OCI-LY7 (cell line): Measurements from ENCODE around the gene RPS6KA2. TPM values are rescaled to one million over a fixed set of nuclear protein-coding genes. Genes with fewer than 3 reads are reported as not detected.

ENCODE experiments used
- BruUV-seq: library from RNA; stranded (reverse); fragments of 400-500 nt; replicated peaks from 2 replicates; lab custom pipeline; 2021; lab: Mats Ljungman, UMichigan
- CTCF ChIA-PET: fragments of 300-600 bp; sonication (Branson Sonifier 250); formaldehyde crosslinking; loops from one replicate; lab custom pipeline; 2022; ENCODE audit warnings: antibody characterized with exemption; ENCODE audit not compliant: unreplicated experiment; lab: Charles Lee
- POLR2A ChIA-PET: fragments of 300-600 bp; sonication (Branson Sonifier 250); formaldehyde crosslinking; loops from one replicate; lab custom pipeline; 2022; ENCODE audit warnings: antibody characterized with exemption; lab: Charles Lee
- DNase-seq: peaks from one replicate; pipeline ENCODE4 v3.0.0-alpha.2; 2015; ENCODE audit warnings: low spot score
- H2AFZ ChIP-seq: fragments of 200-600 bp; sonication (generic), shearing (Covaris generic); 2 replicates; pipeline ENCODE4 v1.6.1; 2014; ENCODE audit warnings: mild to moderate bottlenecking, antibody characterized with exemption, low read length, moderate library complexity
- H3K27ac ChIP-seq: fragments of 200-600 bp; sonication (generic); 2 replicates; pipeline ENCODE4 v1.5.1; 2014; ENCODE audit warnings: mixed run types, low read depth, mild to moderate bottlenecking, moderate library complexity, low read length, inconsistent platforms; ENCODE audit not compliant: poor library complexity, severe bottlenecking
- H3K36me3 ChIP-seq: fragments of 200-600 bp; sonication (generic); 2 replicates; pipeline ENCODE4 v1.6.1; 2014; ENCODE audit warnings: mild to moderate bottlenecking, antibody characterized with exemption, low read length, moderate library complexity, mixed read lengths; ENCODE audit not compliant: insufficient read depth
- H3K4me1 ChIP-seq: fragments of 200-600 bp; sonication (generic); 2 replicates; pipeline ENCODE4 v1.5.1; 2014; ENCODE audit warnings: mild to moderate bottlenecking, low read length; ENCODE audit not compliant: insufficient read depth, poor library complexity, severe bottlenecking
- H3K4me2 ChIP-seq: fragments of 200-600 bp; sonication (generic); 2 replicates; pipeline ENCODE4 v1.6.1; 2014; ENCODE audit warnings: mild to moderate bottlenecking, low read length
- H3K4me3 ChIP-seq: fragments of 200-600 bp; sonication (generic); 2 replicates; pipeline ENCODE4 v1.5.1; 2014; ENCODE audit warnings: mild to moderate bottlenecking, low read depth, low read length; ENCODE audit not compliant: poor library complexity, severe bottlenecking
- H3K79me2 ChIP-seq: fragments of 200-600 bp; sonication (generic); 2 replicates; pipeline ENCODE4 v1.6.1; 2016; ENCODE audit warnings: low read depth, mild to moderate bottlenecking, low read length, moderate library complexity, mixed read lengths; ENCODE audit not compliant: insufficient read depth
- H3K9me2 ChIP-seq: fragments of 200-600 bp; sonication (generic); 2 replicates; pipeline ENCODE4 v1.6.1; 2016; ENCODE audit warnings: mild to moderate bottlenecking, low read length, mixed read lengths; ENCODE audit not compliant: insufficient read depth
- H3K9me3 ChIP-seq: fragments of 200-600 bp; sonication (generic); 2 replicates; pipeline ENCODE4 v1.6.1; 2014; ENCODE audit warnings: mild to moderate bottlenecking, mixed run types, low read length, mixed read lengths
- H4K20me1 ChIP-seq: fragments of 200-600 bp; sonication (generic); 2 replicates; pipeline ENCODE4 v1.6.1; 2014; ENCODE audit warnings: mild to moderate bottlenecking, antibody characterized with exemption, low read length, moderate library complexity, mixed read lengths; ENCODE audit not compliant: insufficient read depth
- EZH2phosphoT487 ChIP-seq: fragments of 200-600 bp; sonication (generic); IDR thresholded peaks from 2 replicates; pipeline ENCODE4 v1.6.1; 2018; ENCODE audit warnings: low read depth, borderline replicate concordance, mild to moderate bottlenecking, mixed run types, antibody characterized with exemption, low read length, moderate library complexity, mixed read lengths
- intact Hi-C: fragments of 100-400 bp; cut with micrococcal nuclease; formaldehyde crosslinking; loops from one replicate; pipeline ENCODE4 v1.10.0; 2022; ENCODE audit not compliant: unreplicated experiment
- total RNA-seq, 2 experiments: library from RNA; depleted of rRNA in 1 of 2; stranded (reverse); fragments of >200 nt in 1 of 2; shearing (Covaris generic) in 1 of 2; gene quantifications; 2 replicates each; pipeline ENCODE4 v1.2.3, GENCODE V29; 2014 to 2022
- TF ChIP-seq, protein P1 (sequence below): fragments of 200-600 bp; sonication (generic); conservative IDR thresholded peaks from 2 replicates; pipeline ENCODE4 v1.5.1; 2014; ENCODE audit warnings: mild to moderate bottlenecking, antibody characterized with exemption, low read length, moderate library complexity, mixed read lengths

The RPS6KA2 gene
- total RNA-seq, 2 experiments from 2014 or later: 0.69 to 1.9 TPM

DNA sequence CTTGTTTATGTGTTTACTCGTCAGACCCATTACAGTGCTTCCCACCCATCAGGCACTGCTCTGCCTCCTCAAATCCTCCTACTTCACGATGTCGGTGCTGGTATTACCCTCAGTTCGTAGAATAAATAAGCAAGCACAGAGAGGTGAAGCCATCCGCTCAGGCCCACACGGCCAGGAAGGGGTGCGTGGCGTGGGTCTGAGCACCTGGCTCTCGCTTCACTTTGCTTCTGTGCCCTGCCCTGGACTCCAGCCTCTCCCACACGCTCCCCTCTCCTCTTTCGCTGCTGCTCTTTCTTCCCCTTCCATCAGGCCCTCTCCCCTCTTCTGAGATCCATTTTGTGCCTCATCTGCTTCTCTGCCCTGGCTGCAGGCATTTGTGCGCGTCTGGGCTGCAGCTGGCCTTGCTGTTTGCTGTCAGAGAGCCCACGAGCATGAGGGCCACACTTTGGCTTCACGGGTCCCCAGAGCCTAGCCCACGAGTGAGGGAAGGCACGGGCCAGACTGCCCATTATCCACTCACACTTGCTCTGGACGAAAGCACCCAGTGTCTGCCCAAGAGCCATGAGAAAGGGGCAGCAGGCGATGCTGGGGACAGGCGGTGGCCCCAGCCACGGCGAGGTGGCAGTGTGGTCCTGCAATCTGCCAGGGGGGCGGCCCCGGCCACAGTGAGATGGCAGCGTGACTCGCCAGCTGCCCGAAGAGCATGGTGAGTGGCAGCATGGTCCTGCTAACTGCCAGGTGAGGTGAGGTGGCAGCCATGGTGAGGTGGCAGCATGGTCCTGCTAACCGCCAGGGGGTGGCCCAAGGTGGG is 148.1 kb downstream of the RPS6KA2 start:
- CTCF ChIA-PET: no interaction called here
- Histone ChIP-seq H3K79me2 (no peaks in the 10 kb centered on the region), H4K20me1 (no peaks in the 10 kb centered on the region), H3K27ac (no peak overlapping the region), H3K36me3 (no peaks in the 10 kb centered on the region), H2AFZ (no peak overlapping the region), H3K9me3 (no peaks in the 10 kb centered on the region), H3K4me2 (no peak overlapping the region), H3K9me2 (no peaks in the 10 kb centered on the region), H3K4me3 (no peak overlapping the region), H3K4me1 (no peaks in the 10 kb centered on the region)
- intact Hi-C loops: no loop called here
- POLR2A ChIA-PET: no interaction called here
- BruUV-seq: no TSS peak
- TF ChIP-seq, protein P1, sequence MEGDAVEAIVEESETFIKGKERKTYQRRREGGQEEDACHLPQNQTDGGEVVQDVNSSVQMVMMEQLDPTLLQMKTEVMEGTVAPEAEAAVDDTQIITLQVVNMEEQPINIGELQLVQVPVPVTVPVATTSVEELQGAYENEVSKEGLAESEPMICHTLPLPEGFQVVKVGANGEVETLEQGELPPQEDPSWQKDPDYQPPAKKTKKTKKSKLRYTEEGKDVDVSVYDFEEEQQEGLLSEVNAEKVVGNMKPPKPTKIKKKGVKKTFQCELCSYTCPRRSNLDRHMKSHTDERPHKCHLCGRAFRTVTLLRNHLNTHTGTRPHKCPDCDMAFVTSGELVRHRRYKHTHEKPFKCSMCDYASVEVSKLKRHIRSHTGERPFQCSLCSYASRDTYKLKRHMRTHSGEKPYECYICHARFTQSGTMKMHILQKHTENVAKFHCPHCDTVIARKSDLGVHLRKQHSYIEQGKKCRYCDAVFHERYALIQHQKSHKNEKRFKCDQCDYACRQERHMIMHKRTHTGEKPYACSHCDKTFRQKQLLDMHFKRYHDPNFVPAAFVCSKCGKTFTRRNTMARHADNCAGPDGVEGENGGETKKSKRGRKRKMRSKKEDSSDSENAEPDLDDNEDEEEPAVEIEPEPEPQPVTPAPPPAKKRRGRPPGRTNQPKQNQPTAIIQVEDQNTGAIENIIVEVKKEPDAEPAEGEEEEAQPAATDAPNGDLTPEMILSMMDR: no peak
- TF ChIP-seq EZH2phosphoT487: no peak
- no peak for DNase-seq

DNA sequence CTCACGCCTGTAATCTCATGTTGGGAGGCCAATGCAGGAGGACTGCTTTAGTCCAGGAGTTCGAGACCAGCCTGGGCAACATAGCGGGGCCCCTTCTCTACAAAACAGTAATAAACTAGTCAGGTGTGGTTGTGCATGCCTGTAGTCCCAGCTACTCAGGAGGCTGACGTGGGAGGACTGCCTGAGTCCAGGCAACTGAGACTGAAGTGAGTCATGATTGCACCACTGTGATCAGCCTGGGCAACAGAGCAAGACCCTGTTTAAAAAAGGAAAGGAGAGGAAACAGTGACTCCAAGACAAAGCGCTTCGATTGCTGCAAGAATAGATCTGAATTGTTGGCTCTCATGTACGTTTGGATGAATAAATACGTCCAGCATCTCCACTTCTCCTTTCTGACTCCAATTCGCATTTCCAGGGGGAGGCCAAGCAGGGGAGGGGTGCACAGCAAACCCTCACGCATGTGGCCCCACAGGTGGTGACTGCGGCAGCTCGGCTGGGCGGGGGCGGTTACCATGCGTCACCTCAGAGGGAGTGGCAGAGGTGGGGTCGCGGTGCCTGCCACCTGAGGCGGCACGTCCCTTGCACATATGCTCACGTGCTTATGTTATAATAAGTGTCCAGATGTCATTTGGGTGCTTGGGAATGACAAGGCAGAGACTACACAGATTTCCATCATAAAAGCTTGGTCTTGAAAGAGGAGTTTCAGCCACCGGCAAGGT is 149.2 kb downstream of the RPS6KA2 start:
- Histone ChIP-seq H2AFZ (no peak overlapping the region), H3K27ac (no peak overlapping the region), H3K79me2 (no peaks in the 10 kb centered on the region), H3K4me1 (no peaks in the 10 kb centered on the region), H4K20me1 (no peaks in the 10 kb centered on the region), H3K36me3 (no peaks in the 10 kb centered on the region), H3K9me2 (no peaks in the 10 kb centered on the region), H3K9me3 (no peaks in the 10 kb centered on the region), H3K4me2 (no peak overlapping the region), H3K4me3 (no peak overlapping the region)
- intact Hi-C loops: no loop called here
- no peak for DNase-seq
- BruUV-seq: no TSS peak
- TF ChIP-seq, protein P1: no peak
- no peak for TF ChIP-seq EZH2phosphoT487
- CTCF ChIA-PET: no interaction called here
- POLR2A ChIA-PET: interaction anchor here (0.6 to 1.1 kb wide), 2 partner anchors 14 to 682 kb away, joined by 3 to 4 read pairs; no protein-coding TSS in a partner anchor
